B cell (primary cell): ENCODE measurements around the gene GASK1B. TPM values are rescaled to one million over a fixed set of nuclear protein-coding genes. Genes with fewer than 3 reads are reported as not detected.

ENCODE experiments used
- ATAC-seq: fragments of 200-7000 bp; cut with Tn5 transposase; one replicate; pipeline ENCODE4 v1.10.0; 2021; ENCODE audit warnings: low read depth, mild to moderate bottlenecking, moderate number of reproducible peaks, moderate library complexity
- CTCF ChIA-PET: fragments of 350-600 bp; sonication (Branson Sonifier 250); formaldehyde crosslinking; loops from one replicate; lab custom pipeline; 2021; ENCODE audit warnings: antibody characterized with exemption, inconsistent platforms; lab: Charles Lee
- POLR2A ChIA-PET: fragments of 350-600 bp; sonication (Branson Sonifier 250); formaldehyde crosslinking; loops from one replicate; lab custom pipeline; 2021; ENCODE audit warnings: antibody characterized with exemption; lab: Charles Lee
- DNase-seq: peaks from one replicate; pipeline ENCODE4 v3.0.0; 2013
- H2AFZ ChIP-seq: 2 replicates; pipeline ENCODE4 v1.6.1; 2012; ENCODE audit warnings: mild to moderate bottlenecking, low read depth, low read length; ENCODE audit not compliant: insufficient read depth, poor library complexity, severe bottlenecking
- H3K27ac ChIP-seq, 2 donors: 1 replicate in 1 of 2; 2 replicates in 1 of 2; pipeline ENCODE4 v1.5.1; 2012 to 2013; ENCODE audit warnings: low read length in 2 of 2, mild to moderate bottlenecking in 2 of 2, moderate library complexity in 1 of 2
- H3K27me3 ChIP-seq, 4 experiments: fragments of 200-600 bp in 1 of 4; sonication (generic) in 1 of 4; replicated peaks in 1 of 4; 1 replicate in 2 of 4; 2 replicates in 2 of 4; pipeline versions ENCODE4 v1.6.1 to v1.7.0; 2013 to 2016; ENCODE audit warnings: low read length in 3 of 4, mild to moderate bottlenecking in 2 of 4, mixed read lengths in 1 of 4, moderate library complexity in 1 of 4; ENCODE audit not compliant: insufficient read depth in 4 of 4, control insufficient read depth in 3 of 4; ENCODE audit errors: control extremely low read depth in 1 of 4
- H3K36me3 ChIP-seq, 2 experiments: replicated peaks in 1 of 2; 1 replicate in 1 of 2; 2 replicates in 1 of 2; pipeline versions ENCODE4 v1.6.1 to v1.7.1; 2013; ENCODE audit warnings: low read length in 1 of 2; ENCODE audit not compliant: insufficient read depth in 2 of 2, control insufficient read depth in 1 of 2; ENCODE audit errors: control extremely low read depth in 1 of 2, extremely low read depth in 1 of 2
- H3K4me1 ChIP-seq, 2 donors: fragments of 200-600 bp in 1 of 2; sonication (generic) in 1 of 2; 1 replicate in 1 of 2; 2 replicates in 1 of 2; pipeline versions ENCODE4 v1.5.1 to v1.6.1; 2013 to 2017; ENCODE audit warnings: low read length in 2 of 2; ENCODE audit not compliant: control insufficient read depth in 2 of 2, insufficient read depth in 2 of 2
- H3K4me2 ChIP-seq: replicated peaks from 2 replicates; pipeline ENCODE3; 2012; ENCODE audit warnings: mild to moderate bottlenecking, low read depth, low read length; ENCODE audit not compliant: poor library complexity, severe bottlenecking
- H3K4me3 ChIP-seq, 5 experiments: fragments of 200-600 bp in 1 of 5; sonication (generic) in 1 of 5; 1 replicate in 3 of 5; 2 replicates in 2 of 5; pipeline versions ENCODE4 v1.5.1 to v1.7.0; 2011 to 2016; ENCODE audit warnings: low read length in 4 of 5, mild to moderate bottlenecking in 4 of 5, low read depth in 2 of 5, control low read depth in 1 of 5, moderate library complexity in 1 of 5; ENCODE audit not compliant: insufficient read depth in 1 of 5; ENCODE audit errors: control extremely low read depth in 1 of 5, extremely low read depth in 1 of 5
- H3K79me2 ChIP-seq: fragments of 200-600 bp; sonication (generic); one replicate; pipeline ENCODE4 v1.6.0; 2016; ENCODE audit warnings: low read length; ENCODE audit not compliant: control insufficient read depth, insufficient read depth
- H3K9ac ChIP-seq: fragments of 200-600 bp; sonication (generic); 2 replicates; pipeline ENCODE4 v1.6.1; 2017; ENCODE audit warnings: mild to moderate bottlenecking, low read length, moderate library complexity
- H3K9me3 ChIP-seq, 3 donors: one replicate each; pipeline versions ENCODE4 v1.6.1 to v1.7.1; 2013; ENCODE audit warnings: low read length in 2 of 3; ENCODE audit not compliant: control insufficient read depth in 2 of 3, insufficient read depth in 1 of 3; ENCODE audit errors: control extremely low read depth in 1 of 3
- H4K20me1 ChIP-seq: 2 replicates; pipeline ENCODE4 v1.6.0; 2012; ENCODE audit warnings: mild to moderate bottlenecking, low read length; ENCODE audit not compliant: insufficient read depth, control insufficient read depth, poor library complexity, severe bottlenecking
- H3K27ac Mint-ChIP-seq: one replicate; pipeline ENCODE4 v1.8.0; 2021; ENCODE audit warnings: mixed read lengths
- H3K27me3 Mint-ChIP-seq: one replicate; pipeline ENCODE4 v1.8.0; 2021; ENCODE audit warnings: mixed read lengths
- H3K4me1 Mint-ChIP-seq: one replicate; pipeline ENCODE4 v1.8.0; 2021; ENCODE audit warnings: mixed read lengths
- H3K4me3 Mint-ChIP-seq: one replicate; pipeline ENCODE4 v1.8.0; 2021; ENCODE audit warnings: mixed read lengths
- H3K9me3 Mint-ChIP-seq: one replicate; pipeline ENCODE4 v1.8.0; 2022; ENCODE audit warnings: mixed read lengths; ENCODE audit not compliant: insufficient read depth
- CTCF ChIP-seq: fragments of 200-600 bp; IDR thresholded peaks from one replicate; pipeline ENCODE4 v1.8.0; 2022; ENCODE audit warnings: antibody characterized with exemption, mild to moderate bottlenecking
- EZH2 ChIP-seq: IDR thresholded peaks from 2 replicates; pipeline ENCODE4 v1.6.1; 2012; ENCODE audit warnings: borderline replicate concordance, low read depth, mild to moderate bottlenecking, moderate library complexity, low read length; ENCODE audit not compliant: insufficient read depth, poor library complexity, severe bottlenecking
- WGBS: methylation state at CpG from one replicate; pipeline ENCODE4 v1.1.5; 2013; ENCODE audit warnings: missing lambda C conversion rate; ENCODE audit not compliant: insufficient coverage; 5-methylcytosine and 5-hydroxymethylcytosine counted together
- intact Hi-C: fragments of 100-400 bp; cut with micrococcal nuclease; formaldehyde crosslinking; loops from one replicate; pipeline ENCODE4 v1.10.0; 2022
- polyA plus RNA-seq: library from polyadenylated mRNA; depleted of rRNA; stranded (reverse); fragments of >200 nt; gene quantifications from 2 replicates; pipeline ENCODE4 v1.2.3, GENCODE V29; 2012
- total RNA-seq, 2 donors: library from RNA; stranded (reverse); fragments of 120-200 nt in 1 of 2; gene quantifications; 1 replicate in 1 of 2; 2 replicates in 1 of 2; pipeline versions ENCODE4 v1.2.3 to v1.2.4, GENCODE V29; 2013 to 2022

The GASK1B gene
- total and polyA plus RNA-seq, 2 donors (not counting 1 experiment from before 2014, with no cell fraction given): 0.27 to 0.39 TPM

GRCh38 chr4:158201876-158202275 is 29.1 kb upstream of the GASK1B start:
- no peak overlapping the region for H3K4me2 ChIP-seq
- no peak for DNase-seq
- no peaks in the 10 kb centered on the region for H4K20me1 ChIP-seq
- POLR2A ChIA-PET: no interaction called here
- no peak overlapping the region for H2AFZ ChIP-seq
- H3K9ac ChIP-seq: no peak overlapping the region
- no peak overlapping the region for H3K4me3 ChIP-seq
- H3K79me2 ChIP-seq: no peaks in the 10 kb centered on the region
- TF ChIP-seq EZH2 (no peak), CTCF (no peak)
- Mint-ChIP-seq H3K27ac (no peak overlapping the region), H3K9me3 (no peaks in the 10 kb centered on the region), H3K4me1 (no peaks in the 10 kb centered on the region), H3K4me3 (no peak overlapping the region), H3K27me3 (peaks cover 3% of the 10 kb centered on the region)
- H3K9me3 ChIP-seq: no peaks in the 10 kb centered on the region
- ATAC-seq: no peak
- CTCF ChIA-PET: interaction anchor here (0.5 kb wide), 1 partner anchor 28 kb away, joined by 3 read pairs; no protein-coding TSS in a partner anchor
- H3K36me3 ChIP-seq: no peaks in the 10 kb centered on the region
- no peaks in the 10 kb centered on the region for H3K4me1 ChIP-seq
- intact Hi-C loops: no loop called here
- H3K27ac ChIP-seq: no peak overlapping the region
- no peaks in the 10 kb centered on the region for H3K27me3 ChIP-seq

GRCh38 chr4:158201322-158201721 is 28.5 kb upstream of the GASK1B start:
- no peak for TF ChIP-seq CTCF
- TF ChIP-seq EZH2: no peak
- Histone ChIP-seq H3K4me1 (no peaks in the 10 kb centered on the region), H3K4me3 (no peak overlapping the region), H3K4me2 (no peak overlapping the region), H3K36me3 (no peaks in the 10 kb centered on the region), H2AFZ (no peak overlapping the region), H3K79me2 (no peaks in the 10 kb centered on the region), H4K20me1 (no peaks in the 10 kb centered on the region), H3K9ac (no peak overlapping the region), H3K27me3 (no peaks in the 10 kb centered on the region), H3K27ac (no peak overlapping the region), H3K9me3 (no peaks in the 10 kb centered on the region)
- no peaks in the 10 kb centered on the region for H3K4me1 Mint-ChIP-seq
- intact Hi-C loops: no loop called here
- ChIA-PET POLR2A (no interaction called here), CTCF (no interaction called here)
- H3K4me3 Mint-ChIP-seq: no peak overlapping the region
- no peak for ATAC-seq
- no peak overlapping the region for H3K27ac Mint-ChIP-seq
- no peak for DNase-seq
- WGBS: 87% methylated on average over 2 of the region's 4 CpGs
- H3K9me3 Mint-ChIP-seq: no peaks in the 10 kb centered on the region
- H3K27me3 Mint-ChIP-seq: peaks cover 3% of the 10 kb centered on the region
